ENCODE results near the gene TRAK1.
"Not testable (repeated sequence)": the region's sequence is repeated elsewhere in the genome, so short reads cannot be mapped to it uniquely, and the experiment has no call there.

The TRAK1 gene

GRCh38 chr3:42090973-42091731, at the start of gene TRAK1:
TSS of gene TRAK1 (plus strand) at chr3:42091357. CDS start at chr3:42091470, 113 bp downstream.
- no peak for TF ChIP-seq POLR2A (IDR thresholded peaks at IDR 0.05; ENCODE audit: low read depth, low read length)
- no peak for DNase-seq (ENCODE audit: insufficient read length, low spot score)
- no peak for FAIRE-seq

GRCh38 chr3:42042747-42043098, 48.4 kb upstream of the TRAK1 start:
- no peak for FAIRE-seq

GRCh38 chr3:42043099-42043813, 47.9 kb upstream of the TRAK1 start:
- no peak for FAIRE-seq
- no peak for DNase-seq (ENCODE audit: insufficient read length, low spot score)

More at GRCh38 chr3:42042747-42043098, 48.4 kb upstream of the TRAK1 start:
- no peak for TF ChIP-seq POLR2A (IDR thresholded peaks at IDR 0.05; ENCODE audit: low read depth, low read length)
- no peak for DNase-seq (ENCODE audit: insufficient read length, low spot score)

GRCh38 chr3:42045708-42046243, 45.4 kb upstream of the TRAK1 start:
- no peak for DNase-seq (ENCODE audit: insufficient read length, low spot score)
- FAIRE-seq = no peak
- no peak for TF ChIP-seq POLR2A (IDR thresholded peaks at IDR 0.05; ENCODE audit: low read depth, low read length)

More at GRCh38 chr3:42043099-42043813, 47.9 kb upstream of the TRAK1 start:
- TF ChIP-seq POLR2A (IDR thresholded peaks at IDR 0.05; ENCODE audit: low read depth, low read length) = no peak

GRCh38 chr3:42048526-42048925, 42.6 kb upstream of the TRAK1 start:
- DNase-seq (ENCODE audit: insufficient read length, low spot score); FAIRE-seq: not testable (repeated sequence)

GRCh38 chr3:42050126-42050525, 41.0 kb upstream of the TRAK1 start:
- TF ChIP-seq POLR2A (IDR thresholded peaks at IDR 0.05; ENCODE audit: low read depth, low read length) = no peak
- DNase-seq (ENCODE audit: insufficient read length, low spot score) (no peak), FAIRE-seq (no peak)

GRCh38 chr3:42051384-42052131, 39.6 kb upstream of the TRAK1 start:
- DNase-seq (ENCODE audit: insufficient read length, low spot score) (no peak), FAIRE-seq (no peak)
- TF ChIP-seq POLR2A (IDR thresholded peaks at IDR 0.05; ENCODE audit: low read depth, low read length) = no peak

- TF ChIP-seq POLR2A (IDR thresholded peaks at IDR 0.05; ENCODE audit: low read depth, low read length) = no peak
- DNase-seq (ENCODE audit: insufficient read length, low spot score) (no peak), FAIRE-seq (no peak)
Observed at GRCh38 chr3:42052132-42052483, 39.0 kb upstream of the TRAK1 start.

GRCh38 chr3:42052484-42053351, 38.4 kb upstream of the TRAK1 start:
- no peak for TF ChIP-seq POLR2A (IDR thresholded peaks at IDR 0.05; ENCODE audit: low read depth, low read length)
- DNase-seq (ENCODE audit: insufficient read length, low spot score) = no peak
- peak; percentile 96 for FAIRE-seq

- FAIRE-seq = no peak
- no peak for TF ChIP-seq POLR2A (IDR thresholded peaks at IDR 0.05; ENCODE audit: low read depth, low read length)
- DNase-seq (ENCODE audit: insufficient read length, low spot score) = no peak
Observed at GRCh38 chr3:42053476-42053875, 37.7 kb upstream of the TRAK1 start.

- DNase-seq (ENCODE audit: insufficient read length, low spot score) (no peak), FAIRE-seq (no peak)
- no peak for TF ChIP-seq POLR2A (IDR thresholded peaks at IDR 0.05; ENCODE audit: low read depth, low read length)
Observed at GRCh38 chr3:42055291-42055690, 35.9 kb upstream of the TRAK1 start.

GRCh38 chr3:42056840-42057239, 34.3 kb upstream of the TRAK1 start:
- no peak for FAIRE-seq
- no peak for TF ChIP-seq POLR2A (IDR thresholded peaks at IDR 0.05; ENCODE audit: low read depth, low read length)
- DNase-seq (ENCODE audit: insufficient read length, low spot score) = no peak

- TF ChIP-seq POLR2A (IDR thresholded peaks at IDR 0.05; ENCODE audit: low read depth, low read length) = no peak
- FAIRE-seq (no peak), DNase-seq (ENCODE audit: insufficient read length, low spot score) (no peak)
Observed at GRCh38 chr3:42057561-42058211, 33.5 kb upstream of the TRAK1 start.
